Amniotic stem cell (primary cell): Measurements from ENCODE around the gene OLFM3.

ENCODE experiments used
- DNase-seq: peaks from one replicate; lab custom pipeline; 2025; lab: John Stamatoyannopoulos, UW

The OLFM3 gene

GRCh38 chr1:101943237-101943636 is 53.5 kb downstream of the OLFM3 start:
- no peak for DNase-seq

- DNase-seq: no peak
Measured at GRCh38 chr1:101942516-101943193, 54.1 kb downstream of the OLFM3 start.

DNA sequence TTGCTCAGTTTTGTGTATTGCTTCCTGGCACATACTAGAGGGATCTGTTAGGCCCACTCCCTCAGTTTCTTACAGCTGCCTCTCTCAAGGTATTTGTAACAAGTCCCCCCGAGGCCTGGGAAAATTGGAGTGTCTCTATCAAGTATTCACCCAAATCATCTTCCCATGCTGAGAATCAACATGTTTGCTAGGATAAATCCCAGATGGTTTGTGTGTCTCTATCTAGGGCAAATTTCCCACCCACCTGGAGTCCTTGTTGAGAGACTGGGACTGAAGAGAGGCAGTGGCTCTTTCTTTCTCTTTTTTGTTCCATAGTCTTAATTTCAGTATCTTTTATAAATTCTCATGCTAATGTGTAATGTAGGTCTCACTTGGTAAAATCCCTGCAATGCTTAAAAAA is 58.0 kb downstream of the OLFM3 start:
- no peak for DNase-seq

DNA sequence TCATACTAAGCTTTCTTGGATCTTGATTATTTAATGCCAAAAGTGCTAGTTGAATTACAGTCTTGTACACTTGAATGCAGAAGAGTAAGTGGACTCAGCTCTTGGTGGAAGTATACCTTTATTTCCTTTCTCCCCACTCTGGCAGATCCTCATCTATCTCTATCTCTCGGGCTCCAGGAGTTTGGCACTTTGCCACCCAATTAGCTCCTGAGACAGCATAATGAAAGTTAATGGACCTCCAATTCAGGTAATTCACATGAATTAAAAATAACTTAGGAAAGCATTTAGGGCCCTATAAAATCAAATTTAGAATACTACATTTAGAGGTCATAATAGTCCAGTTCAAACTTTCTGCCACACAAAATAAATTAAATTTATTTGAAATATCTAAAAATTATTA is 67.4 kb downstream of the OLFM3 start:
- no peak for DNase-seq

- DNase-seq: no peak
Measured at GRCh38 chr1:101928829-101929228, 67.9 kb downstream of the OLFM3 start.

- DNase-seq: no peak
Measured at GRCh38 chr1:101924700-101925099, 72.0 kb downstream of the OLFM3 start.

DNA sequence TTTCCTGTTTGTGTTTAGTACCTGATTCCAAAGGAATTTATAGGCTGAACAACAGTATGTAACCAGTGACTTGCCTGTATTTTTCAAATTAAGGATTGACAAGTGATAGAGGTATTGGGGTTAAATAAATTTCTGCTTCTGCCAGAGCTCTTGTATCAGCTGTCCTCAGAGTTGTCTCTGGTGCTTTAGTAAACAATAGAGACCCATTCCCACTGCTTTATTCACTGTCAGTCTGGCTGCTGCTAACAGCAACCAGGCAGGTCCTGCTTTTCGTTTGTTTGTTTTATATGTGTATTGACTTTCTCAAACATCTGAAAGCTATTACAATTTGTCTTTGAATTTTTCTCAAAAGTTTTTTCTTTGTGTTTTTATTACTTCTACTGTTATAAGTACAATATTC is 76.1 kb downstream of the OLFM3 start:
- no peak for DNase-seq

GRCh38 chr1:101918277-101918676 is 78.4 kb downstream of the OLFM3 start:
- no peak for DNase-seq

DNA sequence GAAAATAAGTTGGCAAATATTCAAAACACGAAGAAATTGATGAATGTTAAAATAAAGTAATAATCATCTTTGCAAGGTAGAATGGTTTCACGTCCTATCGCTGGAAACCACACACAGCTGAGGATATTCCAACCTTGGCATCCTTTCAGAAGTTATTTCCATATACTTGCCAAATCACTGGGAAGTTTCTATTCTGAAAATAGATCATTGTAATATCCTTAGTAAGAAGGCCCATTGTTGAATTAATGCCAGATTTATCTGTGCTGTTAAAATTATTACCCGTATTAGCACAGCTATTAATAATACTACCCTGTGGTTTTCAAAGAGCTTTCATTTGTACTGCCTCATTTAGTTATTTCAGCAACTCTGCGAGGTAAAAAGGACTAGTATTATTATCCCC is 81.1 kb downstream of the OLFM3 start:
- DNase-seq: no peak

GRCh38 chr1:101914473-101915242 is 82.1 kb downstream of the OLFM3 start:
- no peak for DNase-seq

GRCh38 chr1:101911894-101912293 is 84.8 kb downstream of the OLFM3 start:
- DNase-seq: no peak

- DNase-seq: no peak
Measured at GRCh38 chr1:101908980-101909379, 87.7 kb downstream of the OLFM3 start.

- no peak for DNase-seq
Measured at GRCh38 chr1:101907264-101907663, 89.5 kb downstream of the OLFM3 start.

DNA sequence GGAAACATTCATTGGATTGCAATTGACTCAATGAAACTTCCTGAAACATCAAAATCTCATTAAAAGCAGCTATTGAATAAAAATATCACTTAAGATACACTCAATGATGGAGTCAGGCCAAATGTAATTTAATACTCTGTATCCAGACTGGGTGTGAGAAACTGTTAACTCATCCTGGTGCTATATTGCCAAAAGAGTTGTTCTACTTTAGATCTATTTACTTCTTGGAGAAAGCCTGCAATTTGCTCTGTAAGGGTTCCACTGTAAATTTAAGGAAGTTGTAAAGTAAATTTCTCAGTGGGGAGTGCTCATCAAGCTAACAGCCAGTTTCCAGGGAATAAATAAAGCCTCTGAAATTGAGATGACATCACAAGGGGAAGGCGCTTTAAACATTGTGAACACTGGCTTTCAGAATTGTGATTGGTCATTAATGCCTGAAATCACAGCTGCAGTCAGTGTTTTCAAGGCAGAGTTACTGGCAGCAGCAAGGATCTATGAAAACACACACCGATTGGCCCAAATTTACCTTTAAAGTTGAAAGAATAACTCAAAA is 91.4 kb downstream of the OLFM3 start:
- DNase-seq: no peak

DNA sequence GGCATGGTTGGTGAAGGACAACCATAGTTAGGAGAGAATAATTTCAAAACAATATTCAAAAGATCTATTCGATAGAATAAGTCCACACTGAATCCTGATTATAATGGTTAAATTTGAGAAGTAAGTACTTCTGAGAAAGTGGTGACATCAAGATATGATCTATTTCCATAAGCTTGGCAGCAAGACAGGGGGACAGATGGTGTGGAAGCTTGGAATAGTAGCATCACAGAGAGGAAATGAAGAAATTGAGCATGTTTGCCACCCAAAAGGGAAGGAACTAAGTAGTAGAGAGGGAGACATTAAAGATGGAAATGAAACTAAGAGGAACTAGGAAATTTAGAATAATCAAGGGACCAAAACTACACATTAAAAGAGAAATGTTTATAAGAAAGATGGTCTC is 94.5 kb downstream of the OLFM3 start:
- no peak for DNase-seq

DNA sequence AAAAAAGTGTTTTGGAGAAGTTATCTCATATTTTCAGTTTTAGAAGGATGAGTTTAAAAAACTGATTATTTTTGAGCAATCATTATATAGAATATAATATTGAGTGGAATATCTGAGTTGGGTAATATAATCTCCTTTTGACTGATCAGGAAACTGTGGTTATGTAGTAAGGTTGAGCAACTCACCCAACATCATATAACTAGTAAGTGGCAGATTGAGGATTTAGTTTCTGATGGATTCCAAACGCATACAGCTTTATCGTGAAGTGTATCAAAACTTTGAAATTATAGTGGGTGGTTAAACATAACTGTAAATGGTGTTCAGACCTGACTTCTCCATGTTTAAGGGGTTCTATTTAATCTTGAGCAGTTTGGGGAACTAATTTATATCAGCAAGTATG is 98.6 kb downstream of the OLFM3 start:
- no peak for DNase-seq

DNA sequence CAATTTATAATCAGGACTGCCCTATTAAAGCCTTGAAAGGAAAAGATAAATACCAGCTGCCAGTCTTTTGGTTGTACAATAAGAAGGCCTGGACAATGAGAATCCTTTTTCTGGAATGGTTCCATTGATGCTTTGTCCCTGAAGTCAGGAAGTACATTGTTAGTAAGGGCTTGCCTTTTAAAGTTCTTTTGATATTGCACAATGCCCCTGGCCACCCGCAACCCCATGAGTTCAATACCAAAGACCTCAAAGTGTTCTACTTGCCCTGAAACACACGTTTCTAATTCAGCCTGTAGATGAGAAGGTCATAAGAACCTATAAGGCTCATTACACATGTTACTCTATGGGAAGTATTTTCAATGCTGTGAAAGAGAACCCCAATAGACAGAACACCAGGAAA is 112.1 kb downstream of the OLFM3 start:
- DNase-seq: no peak

DNA sequence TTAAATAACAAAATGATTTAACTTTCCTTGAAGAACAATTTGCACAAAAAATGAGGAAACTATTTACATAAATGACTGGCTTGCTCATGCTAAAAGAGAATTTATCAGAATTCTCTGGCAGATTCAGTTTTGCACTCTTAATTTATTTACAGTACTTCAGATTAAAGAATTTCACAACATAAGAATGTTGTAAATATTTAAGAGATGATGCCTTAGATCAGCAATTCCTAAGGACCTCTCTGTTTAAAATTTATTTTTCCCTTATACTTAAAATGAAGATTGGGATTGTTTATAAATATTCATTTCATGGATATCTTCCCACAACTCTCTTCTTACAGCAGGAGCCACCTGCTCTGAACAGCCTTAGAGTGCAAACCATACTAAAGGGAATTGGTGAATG is 120.8 kb downstream of the OLFM3 start:
- DNase-seq: no peak

DNA sequence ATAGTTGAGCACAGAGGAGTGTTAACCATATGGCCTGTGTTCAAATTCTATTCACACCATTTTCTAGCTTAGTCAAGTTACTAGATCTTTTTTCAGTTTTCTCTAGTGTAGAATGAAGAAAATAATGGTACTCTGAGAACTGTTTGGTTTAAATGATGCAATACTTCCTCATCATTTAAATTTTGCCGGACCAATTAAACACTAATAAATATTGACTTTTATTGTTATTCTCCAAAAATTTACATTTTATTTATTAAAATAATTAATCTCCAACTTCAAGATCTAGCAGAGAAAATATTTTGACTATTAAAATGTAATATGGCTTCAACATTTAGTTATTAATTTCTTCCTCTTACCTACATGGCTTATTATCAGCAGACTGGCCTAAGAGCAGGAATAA is 123.1 kb downstream of the OLFM3 start:
- DNase-seq: no peak

DNA sequence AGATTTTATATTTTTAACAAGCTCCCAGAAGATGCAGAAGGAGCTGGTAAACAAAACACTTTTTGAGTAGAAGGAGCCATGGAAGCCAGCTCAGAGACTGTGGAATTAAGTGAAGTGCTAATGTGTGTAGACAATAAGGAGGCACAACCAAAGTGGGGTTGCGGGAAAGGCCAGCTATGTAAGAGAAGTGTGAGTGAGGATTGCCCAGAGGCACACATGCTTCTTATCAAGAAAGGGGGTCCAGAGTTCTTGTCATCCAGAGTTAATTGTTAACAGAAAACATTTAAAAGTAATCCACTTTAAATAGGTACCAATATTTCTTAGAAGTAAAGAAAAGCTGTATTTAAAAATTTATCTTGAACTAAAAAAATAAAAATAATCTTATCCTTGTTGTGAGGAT is 136.8 kb downstream of the OLFM3 start:
- no peak for DNase-seq

- no peak for DNase-seq
Measured at GRCh38 chr1:101854271-101854670, 142.5 kb downstream of the OLFM3 start.

- no peak for DNase-seq
Measured at GRCh38 chr1:101852936-101853335, 143.8 kb downstream of the OLFM3 start.

GRCh38 chr1:101849356-101849755 is 147.4 kb downstream of the OLFM3 start:
- DNase-seq: no peak

GRCh38 chr1:101847626-101848025 is 149.1 kb downstream of the OLFM3 start:
- DNase-seq: no peak
